Upper lobe of right lung (tissue), 1 donor: ENCODE data around the gene ZNF407. TPM values are rescaled to one million over a fixed set of nuclear protein-coding genes. Genes with fewer than 3 reads are reported as not detected.

ENCODE experiments used
- ATAC-seq: fragments of 200-7000 bp; cut with Tn5 transposase; one replicate; pipeline ENCODE4 v1.9.1; 2020; ENCODE audit warnings: mild to moderate bottlenecking, moderate library complexity
- DNase-seq: peaks from one replicate; pipeline ENCODE4 v3.0.0-alpha.2; 2020
- H3K27ac ChIP-seq: fragments of 200-600 bp; one replicate; pipeline ENCODE4 v1.8.0; 2022
- H3K27me3 ChIP-seq: fragments of 200-600 bp; one replicate; pipeline ENCODE4 v1.8.0; 2022; ENCODE audit warnings: mild to moderate bottlenecking
- H3K36me3 ChIP-seq: fragments of 200-600 bp; one replicate; pipeline ENCODE4 v1.8.0; 2022
- H3K4me1 ChIP-seq: fragments of 200-600 bp; one replicate; pipeline ENCODE4 v1.8.0; 2022
- H3K4me3 ChIP-seq: fragments of 200-600 bp; one replicate; pipeline ENCODE4 v1.8.0; 2022; ENCODE audit warnings: mild to moderate bottlenecking
- H3K9me3 ChIP-seq: fragments of 200-600 bp; one replicate; pipeline ENCODE4 v1.8.0; 2022
- CTCF ChIP-seq: fragments of 200-600 bp; IDR thresholded peaks from one replicate; pipeline ENCODE4 v1.8.0; 2022; ENCODE audit warnings: antibody characterized with exemption
- intact Hi-C: fragments of 100-400 bp; cut with DNase I; formaldehyde crosslinking; loops from one replicate; pipeline ENCODE4 v1.11.0; 2022
- total RNA-seq: library from RNA; stranded (reverse); fragmentation: NEBNext Ultra II Directional; extraction: Animal tissue kit (Norgen Biotek cat#: 25700); gene quantifications from one replicate; pipeline ENCODE4 v1.2.1, GENCODE V29; 2021
- donor health status: DM: no; HTN: yes; CAD: no; lungs with severe emphysema.

Gene ZNF407
- total RNA-seq, 1 donor from 2014 or later, result 18.4 TPM

DNA sequence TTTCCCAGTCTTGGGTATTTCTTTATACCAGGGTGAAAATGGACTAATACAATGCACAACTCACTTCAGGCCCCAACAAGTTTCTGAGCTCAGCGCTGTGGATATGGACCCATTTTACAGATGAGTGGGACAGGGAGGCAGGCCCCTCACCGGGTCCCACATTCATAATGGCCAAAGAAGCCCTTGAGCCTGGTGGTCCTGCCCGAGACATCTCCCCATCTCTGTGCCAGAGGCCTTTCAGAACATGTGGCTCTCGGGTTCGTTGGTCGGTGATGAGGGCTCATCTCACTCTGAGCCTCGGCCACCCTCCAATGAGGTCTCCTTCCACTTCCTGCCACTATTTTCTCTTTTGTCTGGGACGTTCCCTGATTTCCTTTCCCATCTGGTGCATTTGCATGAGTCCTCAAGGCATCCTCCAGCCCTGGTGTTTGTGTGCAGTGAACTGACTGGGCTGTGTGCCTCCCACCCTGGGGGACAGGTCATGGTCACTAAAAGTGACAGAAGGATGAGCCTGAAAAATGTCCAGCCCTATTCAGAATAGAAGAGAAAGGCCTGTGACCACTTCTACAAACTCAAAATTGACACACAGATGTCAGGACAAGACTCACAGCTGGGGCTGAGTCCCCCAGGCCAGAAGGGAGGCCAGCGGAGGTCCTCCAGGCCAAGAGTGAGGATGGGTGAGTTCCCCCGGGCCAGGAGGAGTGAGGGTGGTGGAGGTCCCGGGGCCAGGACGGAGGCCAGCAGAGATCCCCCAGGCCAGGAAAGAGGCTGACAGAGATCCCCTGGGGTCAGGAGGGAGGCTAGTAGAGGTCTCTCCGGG is 476.7 kb downstream of the ZNF407 start:
- Histone ChIP-seq H3K27ac (no peak overlapping the region), H3K9me3 (peaks cover 12% of the 10 kb centered on the region), H3K27me3 (no peaks in the 10 kb centered on the region), H3K36me3 (no peaks in the 10 kb centered on the region), H3K4me1 (peaks cover 6% of the 10 kb centered on the region), H3K4me3 (no peak overlapping the region)
- no peak for TF ChIP-seq CTCF
- intact Hi-C loops, result no loop called here
- ATAC-seq, result no peak
- no peak for DNase-seq

- DNase-seq (no peak), ATAC-seq (no peak)
- intact Hi-C loops, result no loop called here
- Histone ChIP-seq H3K27ac (no peak overlapping the region), H3K9me3 (peaks cover 12% of the 10 kb centered on the region), H3K4me3 (no peak overlapping the region), H3K36me3 (no peaks in the 10 kb centered on the region), H3K27me3 (no peaks in the 10 kb centered on the region), H3K4me1 (peaks cover 6% of the 10 kb centered on the region)
- no peak for TF ChIP-seq CTCF
Measured at GRCh38 chr18:75075016-75075305, 477.3 kb downstream of the ZNF407 start.

DNA sequence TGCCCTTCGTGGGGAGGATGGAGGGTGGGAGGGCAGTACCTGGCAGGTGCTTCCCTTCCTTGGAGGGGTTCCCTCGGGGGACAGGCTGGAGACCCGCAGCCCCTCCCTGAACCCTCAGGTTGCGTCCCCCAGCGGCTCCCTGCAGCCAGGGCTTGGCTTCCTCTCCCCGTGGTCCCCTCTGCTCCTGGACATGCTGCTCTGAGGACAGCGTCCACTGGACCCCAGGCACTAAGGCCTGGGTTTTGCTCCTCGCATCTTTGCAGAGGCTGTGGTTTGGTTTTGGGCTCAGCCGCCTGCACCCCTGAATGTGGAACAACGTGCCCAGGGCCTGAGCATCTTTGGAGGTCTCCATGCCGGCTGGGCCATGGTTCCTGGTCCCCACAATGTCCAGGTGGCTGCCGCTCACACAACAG is 477.8 kb downstream of the ZNF407 start:
- no peaks in the 10 kb centered on the region for H3K27me3 ChIP-seq
- ATAC-seq, result no peak
- H3K9me3 ChIP-seq, result peaks cover 12% of the 10 kb centered on the region
- no peak overlapping the region for H3K27ac ChIP-seq
- intact Hi-C loops, result no loop called here
- H3K4me3 ChIP-seq, result no peak overlapping the region
- peaks cover 6% of the 10 kb centered on the region for H3K4me1 ChIP-seq
- TF ChIP-seq CTCF, result no peak
- DNase-seq, result no peak
- H3K36me3 ChIP-seq, result no peaks in the 10 kb centered on the region

GRCh38 chr18:75076286-75076685 is 478.6 kb downstream of the ZNF407 start:
- peaks cover 6% of the 10 kb centered on the region for H3K4me1 ChIP-seq
- H3K9me3 ChIP-seq, result peaks cover 12% of the 10 kb centered on the region
- DNase-seq (no peak), ATAC-seq (no peak)
- H3K27ac ChIP-seq, result no peak overlapping the region
- intact Hi-C loops, result no loop called here
- H3K36me3 ChIP-seq, result no peaks in the 10 kb centered on the region
- no peak overlapping the region for H3K4me3 ChIP-seq
- no peaks in the 10 kb centered on the region for H3K27me3 ChIP-seq
- no peak for TF ChIP-seq CTCF

DNA sequence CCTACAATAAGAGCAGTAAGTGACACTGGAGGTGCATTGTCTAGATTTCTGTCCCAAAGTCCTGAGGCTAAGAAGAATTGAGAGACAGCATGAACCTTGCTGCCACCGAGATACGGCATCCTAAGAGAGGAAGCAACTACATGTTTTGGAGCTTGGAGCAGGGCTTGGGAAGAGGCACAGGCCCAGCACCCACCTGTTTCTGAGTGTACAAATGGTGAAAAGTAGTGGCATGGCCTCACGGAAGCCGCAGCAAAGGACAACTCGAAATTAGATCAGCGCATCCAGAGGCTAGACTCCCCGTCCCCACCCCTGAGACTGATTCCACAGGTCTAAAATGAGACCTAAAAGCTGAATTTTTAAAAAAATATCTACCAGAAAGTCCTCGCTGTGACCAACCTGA is 483.8 kb downstream of the ZNF407 start:
- Histone ChIP-seq H3K4me3 (no peak overlapping the region), H3K4me1 (no peaks in the 10 kb centered on the region), H3K27me3 (no peaks in the 10 kb centered on the region), H3K9me3 (peaks cover 12% of the 10 kb centered on the region), H3K36me3 (no peaks in the 10 kb centered on the region), H3K27ac (no peak overlapping the region)
- DNase-seq (no peak), ATAC-seq (no peak)
- intact Hi-C loops, result no loop called here
- no peak for TF ChIP-seq CTCF

DNA sequence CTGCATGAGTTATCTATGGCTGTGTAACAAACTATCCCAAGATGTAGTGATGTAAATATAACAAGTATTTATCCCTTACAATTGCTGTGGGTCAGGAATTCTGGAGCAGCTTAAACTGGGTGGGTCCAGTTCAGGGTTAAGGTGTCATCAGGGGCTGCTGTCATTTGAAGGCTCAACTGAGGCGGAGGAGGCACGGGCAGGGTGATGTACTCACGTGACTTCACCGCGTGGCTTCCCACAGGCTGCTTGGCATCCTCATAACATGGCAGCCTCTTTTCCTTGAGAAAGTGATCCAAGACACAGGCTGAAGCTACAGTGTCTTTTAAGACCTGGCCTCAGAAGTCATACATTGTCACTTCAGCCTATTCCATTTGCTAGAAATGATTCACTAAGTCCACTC is 485.5 kb downstream of the ZNF407 start:
- no peaks in the 10 kb centered on the region for H3K9me3 ChIP-seq
- intact Hi-C loops, result no loop called here
- no peak for ATAC-seq
- no peak overlapping the region for H3K4me3 ChIP-seq
- H3K36me3 ChIP-seq, result no peaks in the 10 kb centered on the region
- H3K4me1 ChIP-seq, result no peaks in the 10 kb centered on the region
- no peak overlapping the region for H3K27ac ChIP-seq
- no peak for TF ChIP-seq CTCF
- no peak for DNase-seq
- no peaks in the 10 kb centered on the region for H3K27me3 ChIP-seq
